ENCODE results near the gene WFDC6. TPM values are rescaled to one million over a fixed set of nuclear protein-coding genes. Genes with fewer than 3 reads are reported as not detected.
A peak's percentile ranks its signal among the peaks of the same experiment; 100 is the strongest.

WFDC6 gene
- total RNA-seq, 1 experiment from 2014 or later, result not detected

DNA sequence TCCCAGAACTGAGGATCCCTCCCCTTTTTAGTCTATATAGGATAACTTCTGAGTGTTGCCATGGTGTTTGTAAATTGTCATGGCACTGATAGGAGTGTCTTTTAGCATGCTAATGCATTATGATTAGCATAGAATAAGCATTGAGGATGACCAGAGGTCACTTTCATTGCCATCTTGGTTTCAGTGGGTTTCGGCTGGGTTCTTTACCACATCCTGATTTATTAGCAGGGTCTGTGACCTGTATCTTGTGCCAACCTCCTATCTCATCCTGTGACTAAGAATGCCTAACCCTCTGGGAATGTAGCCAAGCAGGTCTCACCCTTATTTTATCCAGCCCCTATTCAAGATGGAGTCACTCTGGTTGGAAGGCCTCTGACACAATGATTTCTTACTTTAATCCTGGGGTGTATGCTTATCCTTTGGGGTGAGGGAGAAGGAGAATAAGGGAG is 50.2 kb downstream of the WFDC6 start:
- Histone ChIP-seq H3K4me2 (ENCODE audit: insufficient read depth, insufficient read length, low read length) (no peak overlapping the region), H2AFZ (ENCODE audit: low read length) (no peak overlapping the region)
- WGBS (ENCODE audit: extremely low coverage, insufficient read length, low lambda C conversion rate), result no CpG with 5 or more reads among the region's 1 CpG

More for the DNA sequence above, 50.2 kb downstream of the WFDC6 start:
- Histone ChIP-seq H3K27ac (ENCODE audit: insufficient read length, low read depth, low read length) (no peak overlapping the region), H2BK120ac (ENCODE audit: low read depth, low read length, poor library complexity, severe bottlenecking) (no peak overlapping the region), H4K91ac (ENCODE audit: insufficient read length, low read depth, low read length) (no peak overlapping the region), H3K79me1 (ENCODE audit: insufficient read depth, low read depth, low read length, poor library complexity, severe bottlenecking) (no peaks in the 10 kb centered on the region), H2BK5ac (ENCODE audit: insufficient read length, low read length) (no peak overlapping the region), H3K23ac (ENCODE audit: insufficient read length, low read depth, low read length) (no peak overlapping the region), H3T11ph (ENCODE audit: low read length) (peak overlapping the region; percentile 3), H3K27me3 (ENCODE audit: insufficient read depth, low read length) (no peaks in the 10 kb centered on the region), H3K56ac (ENCODE audit: insufficient read length, low read depth, low read length) (no peak overlapping the region), H4K20me1 (ENCODE audit: control insufficient read depth, insufficient read depth, insufficient read length) (no peaks in the 10 kb centered on the region), H2BK15ac (ENCODE audit: low read depth, low read length) (no peak overlapping the region), H3K4me1 (ENCODE audit: insufficient read depth, low read length) (peaks cover 7% of the 10 kb centered on the region; the same call in 1 of the 2 replicates), H3K9me3 (ENCODE audit: control insufficient read depth, low read depth, low read length) (no peaks in the 10 kb centered on the region), H3K23me2 (ENCODE audit: insufficient read length, low read depth, low read length, poor library complexity, severe bottlenecking) (peaks cover 5% of the 10 kb centered on the region), H2BK12ac (ENCODE audit: insufficient read length, low read depth, low read length) (no peak overlapping the region), H3K9ac (ENCODE audit: extremely low read depth, insufficient read length, low read length) (no peak overlapping the region), H3K4ac (ENCODE audit: low read depth, low read length) (no peak overlapping the region), H2BK20ac (ENCODE audit: low read depth, low read length, poor library complexity, severe bottlenecking) (peak overlapping the region; percentile 27), H4K5ac (ENCODE audit: insufficient read length, low read depth, low read length) (no peak overlapping the region), H3K18ac (ENCODE audit: insufficient read length, low read depth, low read length) (no peak overlapping the region), H3K14ac (ENCODE audit: insufficient read depth, low read length) (no peak overlapping the region), H3K79me2 (ENCODE audit: insufficient read depth, low read length) (no peaks in the 10 kb centered on the region), H2AK5ac (ENCODE audit: insufficient read length, low read length) (no peak overlapping the region), H4K8ac (replicated peaks; ENCODE audit: insufficient read length, low read depth, low read length) (no peak overlapping the region)
- H3K27ac Mint-ChIP-seq, result no peak overlapping the region
- no peaks in the 10 kb centered on the region for H3K9me3 Mint-ChIP-seq
- TF ChIP-seq, protein P1, sequence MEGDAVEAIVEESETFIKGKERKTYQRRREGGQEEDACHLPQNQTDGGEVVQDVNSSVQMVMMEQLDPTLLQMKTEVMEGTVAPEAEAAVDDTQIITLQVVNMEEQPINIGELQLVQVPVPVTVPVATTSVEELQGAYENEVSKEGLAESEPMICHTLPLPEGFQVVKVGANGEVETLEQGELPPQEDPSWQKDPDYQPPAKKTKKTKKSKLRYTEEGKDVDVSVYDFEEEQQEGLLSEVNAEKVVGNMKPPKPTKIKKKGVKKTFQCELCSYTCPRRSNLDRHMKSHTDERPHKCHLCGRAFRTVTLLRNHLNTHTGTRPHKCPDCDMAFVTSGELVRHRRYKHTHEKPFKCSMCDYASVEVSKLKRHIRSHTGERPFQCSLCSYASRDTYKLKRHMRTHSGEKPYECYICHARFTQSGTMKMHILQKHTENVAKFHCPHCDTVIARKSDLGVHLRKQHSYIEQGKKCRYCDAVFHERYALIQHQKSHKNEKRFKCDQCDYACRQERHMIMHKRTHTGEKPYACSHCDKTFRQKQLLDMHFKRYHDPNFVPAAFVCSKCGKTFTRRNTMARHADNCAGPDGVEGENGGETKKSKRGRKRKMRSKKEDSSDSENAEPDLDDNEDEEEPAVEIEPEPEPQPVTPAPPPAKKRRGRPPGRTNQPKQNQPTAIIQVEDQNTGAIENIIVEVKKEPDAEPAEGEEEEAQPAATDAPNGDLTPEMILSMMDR (conservative IDR thresholded peaks at IDR 0.05), result no peak
- H3K4me3 Mint-ChIP-seq, result no peak overlapping the region
- H3K4me1 Mint-ChIP-seq, result peaks cover 25 to 26% of the 10 kb centered on the region in 2 experiments
- no peaks in the 10 kb centered on the region for H3K36me3 Mint-ChIP-seq (ENCODE audit: insufficient read depth in 1 of 3, low read depth in 3 of 3)
- DNase-seq, result no peak
- H3K27me3 Mint-ChIP-seq (ENCODE audit: low read depth), result peaks cover 6% of the 10 kb centered on the region; the same call in 1 of the 2 replicates

Data from H9 (cell line).